D721Med (cell line): ENCODE data around the gene COIL.

ENCODE experiments used
- DNase-seq: peaks from one replicate; pipeline ENCODE4 v3.0.0; 2011; ENCODE audit warnings: low spot score; ENCODE audit not compliant: insufficient read length
- FAIRE-seq: peaks from 2 replicates; lab custom pipeline; 2011; peaks lifted over from hg19 to GRCh38; lab: Jason Lieb, UNC
- CTCF ChIP-seq: IDR thresholded peaks from 2 replicates; pipeline ENCODE4 v1.5.1; 2012; ENCODE audit warnings: mild to moderate bottlenecking, control low read depth; ENCODE audit not compliant: insufficient read depth; ENCODE audit errors: missing control alignments

COIL gene

GRCh38 chr17:56960596-56961538 lies at the start of gene COIL:
TSS of gene COIL (minus strand) at chr17:56961050. CDS start at chr17:56961019, 31 bp downstream.
- TF ChIP-seq CTCF: peak; percentile 99
- no peak for FAIRE-seq

GRCh38 chr17:57010487-57010886 lies 49.6 kb upstream of the COIL start:
- FAIRE-seq: no peak
- TF ChIP-seq CTCF: no peak
- DNase-seq: no peak

More at GRCh38 chr17:56960596-56961538, at the start of gene COIL:
- peak; percentile 70 for DNase-seq

- peak; percentile 76 for TF ChIP-seq CTCF
- FAIRE-seq: peak; percentile 16
- peak; percentile 39 for DNase-seq
These were observed 49.0 kb upstream of the COIL start for GRCh38 chr17:57009737-57010445.

GRCh38 chr17:57008958-57009357 lies 48.1 kb upstream of the COIL start:
- DNase-seq: no peak
- no peak for FAIRE-seq

GRCh38 chr17:57006040-57006439 lies 45.2 kb upstream of the COIL start:
- DNase-seq (no peak), FAIRE-seq (no peak)
- TF ChIP-seq CTCF: no peak

More at GRCh38 chr17:57008958-57009357, 48.1 kb upstream of the COIL start:
- no peak for TF ChIP-seq CTCF

GRCh38 chr17:57004944-57005579 lies 44.2 kb upstream of the COIL start:
- TF ChIP-seq CTCF: peak; percentile 49
- FAIRE-seq: no peak

More at GRCh38 chr17:57004944-57005579, 44.2 kb upstream of the COIL start:
- DNase-seq: no peak
